Measurements from ENCODE around the gene ZC3H14. TPM values are rescaled to one million over a fixed set of nuclear protein-coding genes. Genes with fewer than 3 reads are reported as not detected.
A peak's percentile ranks its signal among the peaks of the same experiment; 100 is the strongest.

The ZC3H14 gene
- total and polyA plus RNA-seq, 9 of the 15 experiments (the other 6 are each of a cell fraction or from before 2014, with no cell fraction given): 21.1 to 109 (median 45.3) TPM

GRCh38 chr14:88562831-88563686 lies at the start of gene ZC3H14 (continued):
- TF ChIP-seq POLR2G (IDR thresholded peaks at IDR 0.05; ENCODE audit: low read depth, low read length): peak; percentile 89
- TF ChIP-seq TBP (optimal IDR thresholded peaks at IDR 0.05; ENCODE audit: low read depth, low read length): peak; percentile 45
- TF ChIP-seq EGR1 (conservative IDR thresholded peaks at IDR 0.05): peak; percentile 96
- peak; percentile 21; the same call in 1 of the 2 replicates for TF ChIP-seq POLR2H (tag; IDR thresholded peaks at IDR 0.05; ENCODE audit: low read depth)
- peak; percentile 79 for TF ChIP-seq VEZF1 (CRISPR knock-in tag; IDR thresholded peaks at IDR 0.05)
- peak; percentile 41 for TF ChIP-seq HNRNPK (IDR thresholded peaks at IDR 0.05; ENCODE audit: low read depth, low read length, poor library complexity, severe bottlenecking)
- peak in 2 of 3 experiments; percentile 10 to 18 for TF ChIP-seq YY1 (IDR thresholded peaks at IDR 0.05; ENCODE audit: borderline replicate concordance in 1 of 3, control insufficient read depth in 1 of 3, extremely low read depth in 1 of 3, insufficient read depth in 3 of 3, insufficient read length in 1 of 3, insufficient replicate concordance in 2 of 3, low read depth in 1 of 3, low read length in 2 of 3)
- peak; percentile 53; the same call in 1 of the 2 replicates for TF ChIP-seq ARID4B (CRISPR knock-in tag; IDR thresholded peaks at IDR 0.05)
- TF ChIP-seq BRF2 (IDR thresholded peaks at IDR 0.05; ENCODE audit: borderline replicate concordance, insufficient read depth, insufficient read length): no peak
- TF ChIP-seq SMAD4 (CRISPR knock-in tag; conservative IDR thresholded peaks at IDR 0.05): 0 out of 2 replicates have a peak, but pooled peaks have one; percentile 18
- no peak for TF ChIP-seq E4F1 (CRISPR knock-in tag; IDR thresholded peaks at IDR 0.05; ENCODE audit: borderline replicate concordance)
- no peak for TF ChIP-seq C11orf30 (IDR thresholded peaks at IDR 0.05; ENCODE audit: low read depth)
- TF ChIP-seq ELK3 (CRISPR knock-in tag; IDR thresholded peaks at IDR 0.05): no peak
- peak; percentile 82 for TF ChIP-seq POLR2A (conservative IDR thresholded peaks at IDR 0.05)

Data from K562 (cell line).